Measurements from ENCODE around the gene STN1. TPM values are rescaled to one million over a fixed set of nuclear protein-coding genes. Genes with fewer than 3 reads are reported as not detected.

Gene STN1
- total and polyA plus RNA-seq, 2 of the 8 experiments (the other 6 are each of a cell fraction or from before 2014, with no cell fraction given), result 10.1 to 12.4 TPM

- no peak for TF ChIP-seq CHD7 (IDR thresholded peaks at IDR 0.05; ENCODE audit: insufficient replicate concordance, low read length)
- no peak for TF ChIP-seq NANOG (IDR thresholded peaks at IDR 0.05; ENCODE audit: insufficient read depth, low read depth, low read length, poor library complexity, severe bottlenecking)
- TF ChIP-seq ASH2L (IDR thresholded peaks at IDR 0.05; ENCODE audit: low read length), result no peak
- no peak for TF ChIP-seq SUZ12 (IDR thresholded peaks at IDR 0.05; ENCODE audit: low read length)
Observed at GRCh38 chr10:103915796-103916195, 2.2 kb downstream of the STN1 start (continued).

Data from H1 (cell line).